IPS-18a (cell line): ENCODE data around the gene OR5K4.

Experiments
- H3K27ac ChIP-seq: one replicate; pipeline ENCODE4 v1.5.1; 2013; ENCODE audit warnings: low read length
- H3K27me3 ChIP-seq: one replicate; pipeline ENCODE4 v1.6.1; 2013; ENCODE audit warnings: mild to moderate bottlenecking, low read length; ENCODE audit not compliant: control insufficient read depth, insufficient read depth
- H3K36me3 ChIP-seq: one replicate; pipeline ENCODE4 v1.6.1; 2013; ENCODE audit warnings: low read depth, low read length; ENCODE audit not compliant: control insufficient read depth
- H3K4me1 ChIP-seq: one replicate; pipeline ENCODE4 v1.6.1; 2013; ENCODE audit warnings: low read depth, low read length; ENCODE audit not compliant: control insufficient read depth
- H3K4me3 ChIP-seq: one replicate; pipeline ENCODE4 v1.5.1; 2013; ENCODE audit warnings: low read length
- H3K9ac ChIP-seq: one replicate; pipeline ENCODE4 v1.6.1; 2013; ENCODE audit warnings: mild to moderate bottlenecking, low read length, moderate library complexity
- H3K9me3 ChIP-seq: one replicate; pipeline ENCODE4 v1.6.1; 2013; ENCODE audit warnings: low read depth, low read length; ENCODE audit not compliant: control insufficient read depth

Gene OR5K4, protein sequence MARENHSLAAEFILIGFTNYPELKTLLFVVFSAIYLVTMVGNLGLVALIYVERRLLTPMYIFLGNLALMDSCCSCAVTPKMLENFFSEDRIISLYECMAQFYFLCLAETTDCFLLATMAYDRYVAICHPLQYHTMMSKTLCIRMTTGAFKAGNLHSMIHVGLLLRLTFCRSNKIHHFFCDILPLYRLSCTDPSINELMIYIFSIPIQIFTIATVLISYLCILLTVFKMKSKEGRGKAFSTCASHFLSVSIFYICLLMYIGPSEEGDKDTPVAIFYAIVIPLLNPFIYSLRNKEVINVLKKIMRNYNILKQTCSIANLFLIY

DNA sequence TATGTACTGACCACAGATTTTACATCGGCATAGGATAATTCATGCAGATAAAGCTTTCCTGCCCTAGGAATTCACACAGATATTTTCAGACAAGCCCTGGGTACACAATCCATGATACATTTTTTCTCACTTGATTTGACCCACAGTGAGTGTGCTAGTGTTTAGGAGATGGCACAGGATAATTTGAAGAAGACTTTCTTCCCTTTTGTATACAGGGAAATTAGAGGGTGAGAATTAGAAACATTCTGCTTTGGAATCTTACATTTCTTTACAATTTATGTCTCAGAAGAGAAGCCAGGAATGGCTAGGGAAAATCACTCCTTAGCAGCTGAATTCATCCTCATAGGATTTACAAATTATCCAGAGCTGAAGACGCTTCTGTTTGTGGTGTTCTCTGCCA, at the start of gene OR5K4:
OR5K4 (plus strand) TSS at position 301 of the 400 bp plus-strand sequence; CDS start at position 301, 0 bp downstream.
- no peak within 1 kb of the TSS for H3K27ac ChIP-seq
- H3K4me1 ChIP-seq: no peaks in the 10 kb centered on the region
- H3K9me3 ChIP-seq: no peaks in the 10 kb centered on the region
- no peaks in the 10 kb centered on the region for H3K36me3 ChIP-seq
- H3K4me3 ChIP-seq: no peak within 1 kb of the TSS
- no peak within 1 kb of the TSS for H3K9ac ChIP-seq
- no peaks in the 10 kb centered on the region for H3K27me3 ChIP-seq

DNA sequence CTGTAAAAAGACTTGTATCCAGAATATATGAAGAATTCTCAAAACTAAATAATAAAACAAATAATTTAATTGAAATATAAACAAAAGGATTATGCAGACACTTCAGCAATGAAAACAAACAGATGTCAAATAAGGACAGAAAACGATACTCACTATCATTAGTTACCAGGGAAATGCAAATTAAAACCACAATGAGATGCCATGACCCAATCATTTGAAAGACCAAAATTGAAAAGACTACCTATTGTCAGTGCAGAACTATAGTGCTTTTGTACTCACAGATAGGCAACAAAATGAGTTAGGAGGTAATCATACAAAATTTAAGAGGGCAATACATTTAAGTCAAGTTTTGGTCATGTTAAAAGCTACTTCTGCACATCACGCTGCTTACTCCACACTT, 31.6 kb upstream of the OR5K4 start:
- H3K27ac ChIP-seq: no peak overlapping the region
- no peaks in the 10 kb centered on the region for H3K9me3 ChIP-seq
- H3K36me3 ChIP-seq: no peaks in the 10 kb centered on the region
- H3K4me3 ChIP-seq: no peak overlapping the region
- peaks cover 28% of the 10 kb centered on the region for H3K4me1 ChIP-seq
- H3K27me3 ChIP-seq: no peaks in the 10 kb centered on the region
- no peak overlapping the region for H3K9ac ChIP-seq

DNA sequence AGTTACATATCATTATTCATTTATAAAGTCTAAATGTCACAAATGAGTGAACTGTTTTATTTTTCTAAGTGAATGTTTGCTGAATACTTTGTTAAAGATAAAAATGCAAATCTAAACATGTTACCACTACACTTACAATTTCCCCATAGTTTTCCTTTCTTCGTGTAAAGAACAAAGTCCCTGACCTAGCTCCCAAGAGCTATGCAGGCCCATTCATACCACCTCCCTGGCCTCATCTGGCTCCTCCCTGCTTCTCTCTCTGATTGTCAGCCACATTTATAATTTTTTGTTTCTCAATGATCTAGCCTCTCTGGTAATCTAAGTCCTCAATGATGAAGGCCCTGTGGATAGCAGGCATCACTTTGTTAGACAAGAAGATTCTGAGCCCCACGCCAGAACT, 31.0 kb upstream of the OR5K4 start:
- no peak overlapping the region for H3K4me3 ChIP-seq
- peaks cover 31% of the 10 kb centered on the region for H3K4me1 ChIP-seq
- H3K9ac ChIP-seq: no peak overlapping the region
- no peak overlapping the region for H3K27ac ChIP-seq
- H3K9me3 ChIP-seq: no peaks in the 10 kb centered on the region
- H3K27me3 ChIP-seq: no peaks in the 10 kb centered on the region
- no peaks in the 10 kb centered on the region for H3K36me3 ChIP-seq

DNA sequence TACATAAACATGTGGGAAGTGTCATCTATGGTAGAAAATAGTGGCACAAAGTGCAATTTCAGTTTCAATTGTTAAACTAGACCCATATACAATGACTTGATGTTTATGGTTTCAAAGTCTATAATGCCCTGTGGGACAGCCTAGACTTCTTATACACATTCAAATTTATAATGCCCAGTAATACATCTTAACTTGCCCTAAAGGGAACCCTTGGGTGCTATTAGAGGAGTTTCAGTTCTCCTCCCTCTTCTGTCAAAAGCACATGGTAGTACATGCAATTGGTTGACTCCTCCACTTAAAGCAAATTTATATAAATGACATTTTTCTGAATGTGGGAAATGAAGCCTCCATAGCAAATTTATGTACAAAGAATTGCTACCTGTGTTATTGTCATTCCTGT, 30.2 kb upstream of the OR5K4 start:
- H3K36me3 ChIP-seq: no peaks in the 10 kb centered on the region
- no peaks in the 10 kb centered on the region for H3K27me3 ChIP-seq
- H3K4me3 ChIP-seq: no peak overlapping the region
- H3K9ac ChIP-seq: no peak overlapping the region
- peaks cover 31% of the 10 kb centered on the region for H3K4me1 ChIP-seq
- no peaks in the 10 kb centered on the region for H3K9me3 ChIP-seq
- H3K27ac ChIP-seq: no peak overlapping the region

DNA sequence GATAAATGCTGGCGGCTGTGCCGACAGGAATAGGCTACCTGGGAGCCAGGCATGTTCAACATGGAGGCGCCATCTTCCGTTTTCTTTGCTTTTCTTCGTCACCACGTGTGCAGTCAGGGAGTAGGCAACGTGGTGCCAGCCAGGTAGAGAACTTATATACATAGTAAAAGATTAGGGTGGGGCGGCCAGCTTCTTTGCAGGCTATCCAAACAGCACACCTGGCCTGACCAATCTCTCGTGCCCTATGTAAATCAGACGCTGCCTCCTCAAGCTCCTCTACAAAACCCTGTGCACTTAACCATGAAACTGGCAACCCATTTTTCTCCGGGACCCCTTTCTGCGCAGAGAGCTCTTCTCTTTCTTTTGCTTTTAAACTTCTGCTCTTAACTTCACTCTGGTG, 28.6 kb upstream of the OR5K4 start:
- Histone ChIP-seq H3K27ac (no peak overlapping the region), H3K36me3 (no peaks in the 10 kb centered on the region), H3K9me3 (no peaks in the 10 kb centered on the region), H3K27me3 (no peaks in the 10 kb centered on the region), H3K4me3 (peak overlapping the region; percentile 5), H3K4me1 (peaks cover 34% of the 10 kb centered on the region), H3K9ac (no peak overlapping the region)

DNA sequence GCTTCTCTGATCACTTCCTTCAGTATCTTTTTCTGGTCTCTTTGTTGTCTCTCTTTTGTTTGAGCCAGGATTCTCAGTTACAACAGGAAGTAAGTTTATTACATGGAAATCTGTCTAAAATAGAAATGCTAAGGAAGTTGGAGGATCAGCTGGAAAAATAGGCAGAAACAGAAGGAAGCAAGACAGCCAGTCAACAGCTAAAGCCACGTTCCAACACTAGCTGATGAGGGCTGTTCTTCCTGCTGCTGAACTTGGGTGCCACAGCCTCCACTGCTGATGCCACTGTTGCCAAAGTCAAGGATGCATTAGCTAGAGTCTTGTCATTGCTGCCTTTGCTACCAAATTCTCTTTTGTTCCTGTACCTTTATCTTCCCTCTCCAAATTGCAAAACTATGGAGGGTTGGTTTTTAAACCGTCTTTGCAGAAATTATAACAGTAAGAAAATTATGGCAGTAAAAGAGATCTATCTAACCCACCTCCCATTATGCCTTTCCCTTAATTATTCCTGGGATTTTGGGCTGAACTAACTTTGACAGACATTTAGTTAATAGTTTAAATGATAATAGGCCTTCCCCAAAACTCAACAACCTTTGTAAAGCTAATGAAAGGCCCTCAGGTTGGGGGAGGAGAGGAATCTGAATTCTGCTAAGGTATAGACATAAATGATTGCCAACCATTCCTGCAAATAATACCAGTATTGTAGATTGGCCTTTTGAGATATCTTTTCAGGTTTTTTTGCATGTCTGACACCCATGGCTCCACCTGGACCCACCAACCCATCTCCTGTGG, 27.4 kb upstream of the OR5K4 start:
- Histone ChIP-seq H3K27me3 (no peaks in the 10 kb centered on the region), H3K9ac (no peak overlapping the region), H3K4me1 (peaks cover 34% of the 10 kb centered on the region), H3K4me3 (peak overlapping the region; percentile 18), H3K27ac (peak overlapping the region; percentile 34), H3K36me3 (no peaks in the 10 kb centered on the region), H3K9me3 (no peaks in the 10 kb centered on the region)

DNA sequence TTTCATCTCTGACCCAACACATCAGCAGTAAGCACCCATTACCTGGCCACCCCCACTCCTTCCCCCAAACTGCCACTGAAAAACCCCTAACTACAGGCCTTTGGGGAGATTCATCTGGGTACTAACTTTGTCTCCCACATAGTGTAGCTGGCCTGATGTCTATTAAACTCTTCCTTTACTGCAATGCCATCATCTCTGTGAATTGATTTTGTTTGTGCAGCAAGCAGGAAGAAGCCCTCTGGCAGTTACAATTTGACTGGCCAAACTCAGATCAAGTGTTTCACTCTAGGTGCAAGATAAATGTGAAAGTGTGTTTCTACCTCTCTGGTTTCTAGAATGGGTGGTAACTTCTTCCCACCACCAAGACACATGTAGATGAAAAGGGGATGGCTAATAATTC, 26.7 kb upstream of the OR5K4 start:
- Histone ChIP-seq H3K4me3 (peak overlapping the region; percentile 18), H3K36me3 (no peaks in the 10 kb centered on the region), H3K4me1 (peaks cover 34% of the 10 kb centered on the region), H3K9ac (no peak overlapping the region), H3K27me3 (no peaks in the 10 kb centered on the region), H3K27ac (no peak overlapping the region), H3K9me3 (no peaks in the 10 kb centered on the region)

DNA sequence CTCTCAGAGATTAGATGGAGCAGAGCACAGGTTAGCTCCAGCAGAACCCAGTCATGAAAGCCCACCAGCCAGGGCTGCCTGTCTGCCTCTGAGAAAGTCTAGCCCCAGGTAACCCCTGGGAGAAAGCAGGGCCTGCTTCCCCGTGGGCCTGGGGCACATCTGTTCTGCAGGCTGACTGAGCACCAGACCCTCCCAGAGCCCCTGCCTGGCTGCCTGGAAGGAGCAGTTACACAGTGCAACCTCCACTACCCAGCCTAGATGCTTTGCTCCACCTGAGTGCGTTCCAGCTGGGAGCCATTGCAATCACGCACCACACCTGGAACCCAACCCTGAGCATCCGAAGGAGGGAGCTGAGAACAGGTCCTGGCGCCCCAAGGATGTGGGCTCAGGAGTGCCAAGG, 24.7 kb upstream of the OR5K4 start:
- Histone ChIP-seq H3K27me3 (no peaks in the 10 kb centered on the region), H3K4me3 (no peak overlapping the region), H3K9me3 (no peaks in the 10 kb centered on the region), H3K4me1 (peaks cover 28% of the 10 kb centered on the region), H3K9ac (no peak overlapping the region), H3K27ac (no peak overlapping the region), H3K36me3 (no peaks in the 10 kb centered on the region)

DNA sequence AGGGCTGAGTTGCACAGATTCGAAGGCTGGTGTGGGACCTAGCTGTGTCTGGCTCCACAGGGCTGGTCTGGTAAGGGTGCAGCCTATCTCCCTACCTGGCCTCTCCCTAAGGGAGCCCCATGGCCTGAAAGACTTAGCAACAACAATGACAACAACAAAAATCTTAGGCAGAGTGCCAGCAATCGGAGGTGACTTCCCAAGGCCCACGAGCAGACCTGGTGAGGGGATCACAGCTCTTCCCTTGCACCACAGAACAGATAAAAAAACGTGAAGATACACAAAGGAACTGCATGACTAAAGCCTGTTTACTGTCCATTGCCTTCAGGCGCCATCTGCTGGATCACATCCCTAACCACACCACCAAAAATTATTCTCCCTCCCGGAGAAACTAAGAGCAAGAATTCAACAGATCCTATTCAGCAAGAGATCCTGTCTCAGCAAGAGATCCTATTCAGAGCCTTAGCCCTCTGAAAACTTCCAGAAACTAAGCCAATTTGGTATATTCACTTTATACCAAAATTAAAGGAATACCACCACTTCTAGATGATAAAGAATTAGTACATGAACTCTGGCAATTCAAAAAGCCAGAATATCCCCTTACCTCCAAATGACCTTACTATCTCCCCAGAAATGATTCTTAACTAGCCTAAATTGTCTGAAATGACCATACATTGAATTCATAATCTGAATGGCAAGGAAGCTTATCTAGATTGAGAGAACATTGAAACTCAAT, 24.1 kb upstream of the OR5K4 start:
- Histone ChIP-seq H3K4me1 (peaks cover 28% of the 10 kb centered on the region), H3K9me3 (no peaks in the 10 kb centered on the region), H3K27me3 (no peaks in the 10 kb centered on the region), H3K4me3 (no peak overlapping the region), H3K27ac (no peak overlapping the region), H3K36me3 (no peaks in the 10 kb centered on the region), H3K9ac (no peak overlapping the region)

DNA sequence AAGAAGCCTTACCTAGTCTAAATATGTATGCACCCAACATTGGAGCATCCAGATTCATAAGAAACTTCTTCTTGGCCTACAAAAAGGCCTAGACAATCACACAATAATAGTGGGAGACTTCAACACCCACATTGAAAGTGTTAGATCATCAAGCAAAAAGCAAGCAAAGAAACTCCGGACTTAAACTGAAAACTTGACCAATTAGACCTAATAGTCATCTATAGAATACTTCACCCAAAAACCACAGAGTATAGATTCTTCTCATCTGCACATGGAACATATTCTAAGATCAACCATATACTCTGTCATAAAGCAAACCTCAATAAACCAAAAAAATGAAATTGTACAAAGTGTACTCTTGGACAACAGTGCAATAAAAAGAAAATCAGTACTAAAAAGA, 22.3 kb upstream of the OR5K4 start:
- Histone ChIP-seq H3K27me3 (no peaks in the 10 kb centered on the region), H3K4me3 (no peak overlapping the region), H3K36me3 (no peaks in the 10 kb centered on the region), H3K9me3 (no peaks in the 10 kb centered on the region), H3K4me1 (peaks cover 14% of the 10 kb centered on the region), H3K9ac (no peak overlapping the region), H3K27ac (no peak overlapping the region)

DNA sequence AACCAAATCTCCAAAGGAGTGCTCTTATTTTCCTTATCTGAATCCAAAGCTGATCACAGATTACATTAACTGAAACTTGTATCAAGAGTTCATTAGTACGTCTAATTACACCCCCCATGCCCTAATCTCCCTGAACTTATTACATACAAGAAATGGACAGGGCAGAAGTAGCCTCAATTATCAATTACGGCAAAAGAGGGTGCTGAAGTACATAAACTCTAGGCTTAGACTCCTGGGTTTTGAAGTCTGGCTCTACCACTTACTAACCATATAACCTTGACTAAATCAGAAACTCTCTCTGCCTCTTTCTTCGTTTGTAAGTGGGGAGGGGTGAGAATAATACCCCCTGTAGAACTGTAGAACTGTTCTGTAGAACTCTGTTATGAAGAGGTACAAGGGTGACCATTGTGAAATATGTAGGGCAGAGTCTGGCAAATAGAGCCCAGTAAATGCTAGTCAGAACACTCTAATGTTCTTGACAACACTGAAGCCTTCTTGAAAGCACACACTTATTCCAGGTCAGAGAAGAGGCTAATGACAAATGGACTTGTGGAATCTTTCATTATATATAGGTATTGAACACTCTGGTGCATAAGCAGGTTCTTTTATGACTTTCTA, 19.6 kb upstream of the OR5K4 start:
- no peak overlapping the region for H3K27ac ChIP-seq
- H3K4me3 ChIP-seq: no peak overlapping the region
- no peaks in the 10 kb centered on the region for H3K27me3 ChIP-seq
- peaks cover 3% of the 10 kb centered on the region for H3K4me1 ChIP-seq
- H3K36me3 ChIP-seq: no peaks in the 10 kb centered on the region
- no peak overlapping the region for H3K9ac ChIP-seq
- H3K9me3 ChIP-seq: no peaks in the 10 kb centered on the region
